Measurements from ENCODE around the gene ZNF8. TPM values are rescaled to one million over a fixed set of nuclear protein-coding genes. Genes with fewer than 3 reads are reported as not detected.
"Not testable (repeated sequence)": the region's sequence is repeated elsewhere in the genome, so short reads cannot be mapped to it uniquely, and the experiment has no call there.

The ZNF8 gene
- 5.8 TPM for polyA plus RNA-seq (2013)

DNA sequence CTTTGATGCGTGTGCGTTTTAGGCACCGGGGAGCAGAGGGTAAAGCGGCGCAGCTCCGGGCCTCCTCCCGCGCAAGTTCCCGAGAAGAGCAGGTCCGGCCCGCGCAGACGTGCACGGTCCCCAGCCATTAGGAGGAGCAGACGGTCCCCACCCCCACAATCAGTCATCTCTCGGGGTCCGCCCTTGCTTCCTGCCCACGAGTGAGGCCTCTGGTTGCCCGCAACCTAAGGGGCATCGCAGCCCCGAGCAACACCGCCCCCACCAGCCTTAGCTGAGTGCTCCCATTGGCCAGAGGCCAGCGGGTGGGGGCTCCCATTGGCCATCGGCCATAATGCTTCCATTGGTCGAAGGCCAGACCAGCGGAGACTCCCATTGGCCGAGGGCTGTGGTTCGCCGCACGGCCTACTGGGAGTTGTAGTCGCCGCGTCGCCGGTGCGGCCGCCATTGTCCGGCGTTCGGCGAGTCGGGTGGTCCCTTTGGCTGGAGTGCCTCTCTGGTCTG lies at the start of gene ZNF8:
Gene ZNF8 (plus strand): TSS at position 415 of the 501 bp plus-strand sequence. CDS start 127 bp downstream, outside the sequence.
- CTCF ChIA-PET, result no interaction called here
- H3K4me3 ChIP-seq (ENCODE audit: control insufficient read depth in 1 of 7, extremely low read depth in 1 of 7, insufficient read depth in 4 of 7, low read depth in 2 of 7, low read length in 6 of 7), result peak within 1 kb of the TSS; percentile 88 to 95 (median 90)
- WGBS (ENCODE audit: insufficient coverage), result 0% methylated on average over 10 of the region's 42 CpGs

DNA sequence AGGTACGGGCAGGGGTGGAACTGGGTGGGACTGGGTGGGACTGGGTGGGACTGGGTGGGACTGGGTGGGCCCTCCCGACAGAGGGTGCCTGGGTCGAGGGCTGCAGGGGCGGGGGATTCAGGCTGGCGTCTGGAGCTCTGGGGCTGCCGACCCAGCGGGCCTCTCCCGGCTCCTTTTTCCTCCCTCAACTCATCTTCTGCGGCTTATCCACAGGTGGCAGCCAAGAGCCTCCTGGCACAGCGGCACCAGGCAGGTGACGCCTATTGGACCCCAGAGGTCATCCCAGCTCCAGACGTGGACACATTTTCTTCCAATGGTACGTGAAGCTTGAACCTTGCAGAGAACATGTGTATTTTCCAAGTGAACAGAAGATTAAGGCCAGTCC lies 49.5 kb upstream of the ZNF8 start:
- H3K4me1 ChIP-seq (ENCODE audit: control extremely low read depth in 1 of 4, control insufficient read depth in 4 of 4, insufficient read depth in 4 of 4, low read length in 3 of 4), result peaks cover 0 to 16% (median 14%) of the 10 kb centered on the region in 4 experiments
- H3K27ac ChIP-seq (ENCODE audit: insufficient read depth in 1 of 2, low read depth in 1 of 2, low read length in 2 of 2, poor library complexity in 1 of 2, severe bottlenecking in 2 of 2), result peak overlapping the region; percentile 70 to 86
- ChIA-PET CTCF (interaction anchor here (1.6 kb wide), 1 partner anchor 20 kb away, joined by 5 read pairs; no protein-coding TSS in a partner anchor), POLR2A (interaction anchor here (0.6 to 1.2 kb wide), 3 partner anchors 42 to 77 kb away, joined by 3 to 5 read pairs (median 4); partner anchors contain the start of gene ZNF274)
- peaks cover 10 to 68% (median 40%) of the 10 kb centered on the region in 5 experiments for H3K9me3 ChIP-seq (ENCODE audit: control extremely low read depth in 1 of 5, control insufficient read depth in 4 of 5, insufficient read depth in 2 of 5, low read depth in 1 of 5, low read length in 4 of 5)
- 65% methylated on average over 8 of the region's 13 CpGs for WGBS (ENCODE audit: insufficient coverage)
- H3K27me3 ChIP-seq (replicated peaks in 2 of 5; ENCODE audit: control insufficient read depth in 4 of 5, insufficient read depth in 5 of 5, low read length in 4 of 5), result no peaks in the 10 kb centered on the region
- peak; percentile 17 to 44 (median 25) for DNase-seq
- peaks cover 26 to 47% (median 38%) of the 10 kb centered on the region in 4 experiments for H3K36me3 ChIP-seq (ENCODE audit: control insufficient read depth in 4 of 4, insufficient read depth in 4 of 4, low read length in 3 of 4)
- H3K4me3 ChIP-seq (ENCODE audit: control insufficient read depth in 1 of 7, extremely low read depth in 1 of 7, insufficient read depth in 4 of 7, low read depth in 2 of 7, low read length in 6 of 7), result peak overlapping the region; percentile 66 to 92 (median 81)

More for the DNA sequence above, at the start of gene ZNF8:
- H3K27ac ChIP-seq (ENCODE audit: insufficient read depth in 1 of 2, low read depth in 1 of 2, low read length in 2 of 2, poor library complexity in 1 of 2, severe bottlenecking in 2 of 2), result peak within 1 kb of the TSS; percentile 84 to 94
- peak; percentile 99 to 100 (median 100) for DNase-seq
- H3K27me3 ChIP-seq (replicated peaks in 2 of 5; ENCODE audit: control insufficient read depth in 4 of 5, insufficient read depth in 5 of 5, low read length in 4 of 5), result no peaks in the 10 kb centered on the region
- peaks cover 14 to 50% (median 32%) of the 10 kb centered on the region in 4 experiments for H3K36me3 ChIP-seq (ENCODE audit: control insufficient read depth in 4 of 4, insufficient read depth in 4 of 4, low read length in 3 of 4)
- POLR2A ChIA-PET, result interaction anchor here (1.0 to 2.0 kb wide), 3 partner anchors 10 to 27 kb away, joined by 3 to 9 read pairs (median 4); no protein-coding TSS in a partner anchor
- H3K9me3 ChIP-seq (ENCODE audit: control extremely low read depth in 1 of 5, control insufficient read depth in 4 of 5, insufficient read depth in 2 of 5, low read depth in 1 of 5, low read length in 4 of 5), result peaks cover 3 to 51% (median 38%) of the 10 kb centered on the region in 5 experiments
- peaks cover 0 to 20% (median 7%) of the 10 kb centered on the region in 4 experiments for H3K4me1 ChIP-seq (ENCODE audit: control extremely low read depth in 1 of 4, control insufficient read depth in 4 of 4, insufficient read depth in 4 of 4, low read length in 3 of 4)

DNA sequence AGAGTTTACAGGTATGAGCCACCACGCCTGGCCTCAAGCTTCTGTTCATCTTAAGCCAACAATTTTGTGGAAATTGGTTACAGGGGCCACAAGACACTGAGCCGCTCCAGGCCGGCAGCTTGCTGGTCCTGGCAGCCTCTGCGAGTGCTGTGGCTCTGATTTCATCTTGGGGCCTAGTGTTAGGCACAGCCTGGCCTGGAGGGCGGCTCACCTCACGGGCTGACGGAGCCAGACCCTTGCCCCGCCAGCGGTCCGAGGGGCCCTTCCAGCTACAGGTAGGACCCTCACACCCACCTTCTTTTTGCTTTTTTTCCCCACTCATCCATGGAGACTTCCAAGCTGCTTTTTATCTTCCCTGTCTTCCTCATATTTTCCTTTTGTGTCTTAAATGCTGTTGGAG lies 41.4 kb upstream of the ZNF8 start:
- no peak overlapping the region for H3K27ac ChIP-seq (ENCODE audit: insufficient read depth in 1 of 2, low read depth in 1 of 2, low read length in 2 of 2, poor library complexity in 1 of 2, severe bottlenecking in 2 of 2)
- peak overlapping the region in 1 of 7 experiments; percentile 56 for H3K4me3 ChIP-seq (ENCODE audit: control insufficient read depth in 1 of 7, extremely low read depth in 1 of 7, insufficient read depth in 4 of 7, low read depth in 2 of 7, low read length in 6 of 7)
- CTCF ChIA-PET, result no interaction called here
- H3K4me1 ChIP-seq (ENCODE audit: control extremely low read depth in 1 of 4, control insufficient read depth in 4 of 4, insufficient read depth in 4 of 4, low read length in 3 of 4), result no peaks in the 10 kb centered on the region
- no peaks in the 10 kb centered on the region for H3K27me3 ChIP-seq (replicated peaks in 2 of 5; ENCODE audit: control insufficient read depth in 4 of 5, insufficient read depth in 5 of 5, low read length in 4 of 5)
- 96% methylated on average over 10 of the region's 10 CpGs for WGBS (ENCODE audit: insufficient coverage)
- H3K36me3 ChIP-seq (ENCODE audit: control insufficient read depth in 4 of 4, insufficient read depth in 4 of 4, low read length in 3 of 4), result peaks cover 38 to 95% (median 68%) of the 10 kb centered on the region in 4 experiments
- no peak for DNase-seq
- POLR2A ChIA-PET, result no interaction called here
- peaks cover 12 to 87% (median 69%) of the 10 kb centered on the region in 5 experiments for H3K9me3 ChIP-seq (ENCODE audit: control extremely low read depth in 1 of 5, control insufficient read depth in 4 of 5, insufficient read depth in 2 of 5, low read depth in 1 of 5, low read length in 4 of 5)

DNA sequence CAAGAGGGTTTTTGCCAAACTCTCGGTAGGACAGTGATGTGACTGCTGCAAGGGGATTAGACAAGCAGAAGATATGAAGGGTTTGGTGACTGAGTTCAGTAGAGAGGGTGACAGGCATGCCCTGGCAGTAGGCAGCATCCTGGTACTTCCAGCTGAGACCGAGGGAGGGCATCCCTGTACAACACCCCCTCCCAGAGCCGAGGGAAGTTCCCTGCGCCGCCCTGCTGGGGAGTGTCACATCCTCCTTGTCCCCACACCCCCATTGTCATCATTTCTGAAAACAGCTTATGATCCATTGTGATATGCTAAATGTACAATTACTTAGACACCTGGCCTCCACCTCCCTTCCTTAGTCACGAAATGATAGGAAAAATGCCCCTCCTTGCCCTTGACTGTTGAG lies 35.4 kb upstream of the ZNF8 start:
- peaks cover 35 to 98% (median 74%) of the 10 kb centered on the region in 4 experiments for H3K36me3 ChIP-seq (ENCODE audit: control insufficient read depth in 4 of 4, insufficient read depth in 4 of 4, low read length in 3 of 4)
- 100% methylated on average over 5 of the region's 6 CpGs for WGBS (ENCODE audit: insufficient coverage)
- no peak overlapping the region for H3K27ac ChIP-seq (ENCODE audit: insufficient read depth in 1 of 2, low read depth in 1 of 2, low read length in 2 of 2, poor library complexity in 1 of 2, severe bottlenecking in 2 of 2)
- peak overlapping the region in 1 of 7 experiments; percentile 1 for H3K4me3 ChIP-seq (ENCODE audit: control insufficient read depth in 1 of 7, extremely low read depth in 1 of 7, insufficient read depth in 4 of 7, low read depth in 2 of 7, low read length in 6 of 7)
- H3K27me3 ChIP-seq (replicated peaks in 2 of 5; ENCODE audit: control insufficient read depth in 4 of 5, insufficient read depth in 5 of 5, low read length in 4 of 5), result no peaks in the 10 kb centered on the region
- POLR2A ChIA-PET, result no interaction called here
- CTCF ChIA-PET, result interaction anchor here (0.6 kb wide), 1 partner anchor 21 kb away, joined by 4 read pairs; no protein-coding TSS in a partner anchor
- no peaks in the 10 kb centered on the region for H3K4me1 ChIP-seq (ENCODE audit: control extremely low read depth in 1 of 4, control insufficient read depth in 4 of 4, insufficient read depth in 4 of 4, low read length in 3 of 4)
- no peak for DNase-seq
- H3K9me3 ChIP-seq (ENCODE audit: control extremely low read depth in 1 of 5, control insufficient read depth in 4 of 5, insufficient read depth in 2 of 5, low read depth in 1 of 5, low read length in 4 of 5), result peaks cover 4 to 90% (median 74%) of the 10 kb centered on the region in 5 experiments

DNA sequence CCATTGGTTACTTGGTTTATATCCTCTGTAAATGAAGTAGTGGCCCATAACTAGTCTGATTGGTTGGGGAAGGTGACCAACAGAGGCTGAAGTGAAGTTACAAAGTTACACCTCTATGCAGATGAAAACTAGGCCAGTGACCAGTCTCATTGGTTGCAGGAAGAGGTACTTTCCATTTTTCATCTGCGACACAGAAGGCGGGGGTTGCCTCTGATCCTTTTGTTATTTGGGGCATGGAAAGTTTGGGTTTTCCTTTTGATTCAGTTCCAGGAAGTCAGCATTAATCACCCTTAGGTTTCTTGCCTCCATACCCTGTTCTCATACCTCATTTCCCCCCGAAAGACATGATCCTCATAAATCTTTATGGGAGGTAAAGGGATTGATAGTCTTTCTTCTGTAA lies 29.9 kb upstream of the ZNF8 start:
- Histone ChIP-seq H3K4me1 (ENCODE audit: control extremely low read depth in 1 of 4, control insufficient read depth in 4 of 4, insufficient read depth in 4 of 4, low read length in 3 of 4) (no peaks in the 10 kb centered on the region), H3K27ac (ENCODE audit: insufficient read depth in 1 of 2, low read depth in 1 of 2, low read length in 2 of 2, poor library complexity in 1 of 2, severe bottlenecking in 2 of 2) (no peak overlapping the region), H3K36me3 (ENCODE audit: control insufficient read depth in 4 of 4, insufficient read depth in 4 of 4, low read length in 3 of 4) (peaks cover 54 to 99% (median 81%) of the 10 kb centered on the region in 4 experiments), H3K9me3 (ENCODE audit: control extremely low read depth in 1 of 5, control insufficient read depth in 4 of 5, insufficient read depth in 2 of 5, low read depth in 1 of 5, low read length in 4 of 5) (peaks cover 15 to 93% (median 84%) of the 10 kb centered on the region in 5 experiments), H3K4me3 (ENCODE audit: control insufficient read depth in 1 of 7, extremely low read depth in 1 of 7, insufficient read depth in 4 of 7, low read depth in 2 of 7, low read length in 6 of 7) (peak overlapping the region in 1 of 7 experiments; percentile 22), H3K27me3 (replicated peaks in 2 of 5; ENCODE audit: control insufficient read depth in 4 of 5, insufficient read depth in 5 of 5, low read length in 4 of 5) (no peaks in the 10 kb centered on the region)
- CTCF ChIA-PET, result interaction anchor here (1.3 kb wide), 2 partner anchors 18 to 21 kb away, joined by 3 to 5 read pairs; partner anchors contain the start of gene ZNF544
- WGBS (ENCODE audit: insufficient coverage), result no CpG with 5 or more reads among the region's 3 CpGs
- no peak for DNase-seq
- POLR2A ChIA-PET, result no interaction called here

DNA sequence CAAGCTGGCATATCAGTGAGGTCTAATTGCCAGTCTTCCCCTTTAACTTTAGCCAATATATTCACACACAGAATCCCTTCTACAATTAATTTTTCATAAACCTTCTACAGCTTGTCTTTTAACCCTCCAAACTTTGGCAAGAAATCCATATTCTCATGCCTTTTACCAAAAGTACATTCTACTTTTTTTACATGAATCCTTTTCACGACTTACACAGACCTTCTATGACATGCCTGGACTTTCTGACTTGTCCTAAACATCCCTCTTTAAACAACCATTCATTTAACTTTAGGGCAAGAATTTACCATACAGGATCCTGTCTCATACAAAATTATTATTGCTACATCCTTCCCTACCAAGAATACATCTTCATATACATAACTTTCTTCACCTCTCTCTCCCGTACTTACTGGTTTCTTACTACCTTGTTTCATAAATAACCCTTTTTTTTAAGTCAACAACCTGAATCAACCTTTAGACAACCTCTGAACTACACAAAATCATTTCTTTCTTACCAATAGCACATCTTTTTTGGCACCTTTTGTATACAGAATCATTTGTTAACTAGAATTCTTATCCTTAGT lies 26.6 kb upstream of the ZNF8 start:
- Histone ChIP-seq H3K4me1 (ENCODE audit: control extremely low read depth in 1 of 4, control insufficient read depth in 4 of 4, insufficient read depth in 4 of 4, low read length in 3 of 4) (no peaks in the 10 kb centered on the region), H3K4me3 (ENCODE audit: control insufficient read depth in 1 of 7, extremely low read depth in 1 of 7, insufficient read depth in 4 of 7, low read depth in 2 of 7, low read length in 6 of 7) (peak overlapping the region in 1 of 7 experiments; percentile 31), H3K9me3 (ENCODE audit: control extremely low read depth in 1 of 5, control insufficient read depth in 4 of 5, insufficient read depth in 2 of 5, low read depth in 1 of 5, low read length in 4 of 5) (peaks cover 11 to 94% (median 81%) of the 10 kb centered on the region in 5 experiments), H3K27me3 (replicated peaks in 2 of 5; ENCODE audit: control insufficient read depth in 4 of 5, insufficient read depth in 5 of 5, low read length in 4 of 5) (no peaks in the 10 kb centered on the region), H3K27ac (ENCODE audit: insufficient read depth in 1 of 2, low read depth in 1 of 2, low read length in 2 of 2, poor library complexity in 1 of 2, severe bottlenecking in 2 of 2) (no peak overlapping the region), H3K36me3 (ENCODE audit: control insufficient read depth in 4 of 4, insufficient read depth in 4 of 4, low read length in 3 of 4) (peaks cover 46 to 98% (median 75%) of the 10 kb centered on the region in 4 experiments)
- POLR2A ChIA-PET, result no interaction called here
- WGBS (ENCODE audit: insufficient coverage), result 100% methylated on average over 2 of the region's 2 CpGs
- CTCF ChIA-PET, result no interaction called here
- peak in 2 of 3 donors; percentile 52 to 55 for DNase-seq

DNA sequence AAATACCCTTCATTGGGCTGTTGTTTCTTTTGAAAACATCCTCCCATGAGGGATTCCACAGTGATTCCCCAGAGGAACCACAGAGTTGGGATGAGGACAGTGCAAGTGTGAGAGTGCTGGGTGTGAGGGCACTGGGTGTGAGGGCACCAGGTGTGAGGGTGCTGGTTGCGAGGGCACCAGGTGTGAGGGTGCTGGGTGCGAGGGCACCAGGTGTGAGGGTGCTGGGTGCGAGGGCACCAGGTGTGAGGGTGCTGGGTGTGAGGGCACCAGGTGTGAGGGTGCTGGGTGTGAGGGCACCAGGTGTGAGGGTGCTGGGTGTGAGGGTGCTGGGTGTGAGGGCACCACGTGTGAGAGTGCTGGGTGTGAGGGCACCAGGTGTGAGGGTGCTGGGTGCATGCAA lies 20.5 kb upstream of the ZNF8 start:
- H3K27me3 ChIP-seq (replicated peaks in 2 of 5; ENCODE audit: control insufficient read depth in 4 of 5, insufficient read depth in 5 of 5, low read length in 4 of 5); H3K27ac ChIP-seq (ENCODE audit: insufficient read depth in 1 of 2, low read depth in 1 of 2, low read length in 2 of 2, poor library complexity in 1 of 2, severe bottlenecking in 2 of 2); H3K4me1 ChIP-seq (ENCODE audit: control extremely low read depth in 1 of 4, control insufficient read depth in 4 of 4, insufficient read depth in 4 of 4, low read length in 3 of 4); POLR2A ChIA-PET; CTCF ChIA-PET; DNase-seq: not testable (repeated sequence)
- 90% methylated on average over 2 of the region's 4 CpGs for WGBS (ENCODE audit: insufficient coverage)
- Histone ChIP-seq H3K36me3 (ENCODE audit: control insufficient read depth in 4 of 4, insufficient read depth in 4 of 4, low read length in 3 of 4) (peaks cover 39 to 96% (median 79%) of the 10 kb centered on the region in 4 experiments), H3K4me3 (ENCODE audit: control insufficient read depth in 1 of 7, extremely low read depth in 1 of 7, insufficient read depth in 4 of 7, low read depth in 2 of 7, low read length in 6 of 7) (peak overlapping the region in 1 of 7 experiments; percentile 2), H3K9me3 (ENCODE audit: control extremely low read depth in 1 of 5, control insufficient read depth in 4 of 5, insufficient read depth in 2 of 5, low read depth in 1 of 5, low read length in 4 of 5) (peaks cover 14 to 95% (median 92%) of the 10 kb centered on the region in 5 experiments)
